GM12891 (cell line): ENCODE results near the gene SPATA9.

Source experiments
- POLR2A ChIP-seq: IDR thresholded peaks from 2 replicates; pipeline ENCODE4 v1.6.1; 2011; ENCODE audit warnings: low read depth, low read length, control low read depth
- POLR2AphosphoS5 ChIP-seq: IDR thresholded peaks from 2 replicates; pipeline ENCODE4 v1.6.1; 2011; ENCODE audit warnings: low read depth, low read length, control low read depth
- TAF1 ChIP-seq: IDR thresholded peaks from 2 replicates; pipeline ENCODE4 v1.6.1; 2011; ENCODE audit warnings: low read depth, low read length, control low read depth

- TF ChIP-seq POLR2A (no peak), POLR2AphosphoS5 (no peak), TAF1 (no peak)
These were observed 15.2 kb upstream of the SPATA9 start for GRCh38 chr5:95697781-95698681.
